Neural cell (in vitro differentiated cells): ENCODE results near the gene TLX1.

Experiments used
- EP300 ChIP-seq: fragments of 450-650 bp; conservative IDR thresholded peaks from 2 replicates; pipeline ENCODE4 v1.6.1; 2014; ENCODE audit warnings: antibody characterized with exemption, mild to moderate bottlenecking, moderate library complexity; ENCODE audit not compliant: poor library complexity, severe bottlenecking
- EZH2 ChIP-seq: fragments of 200-600, 300-800 bp; shearing (Covaris generic), sonication (generic); IDR thresholded peaks from 2 replicates; pipeline ENCODE4 v1.6.1; 2014; ENCODE audit warnings: antibody characterized with exemption, low read length, borderline replicate concordance, mild to moderate bottlenecking; ENCODE audit not compliant: insufficient read depth, poor library complexity, severe bottlenecking
- POLR2AphosphoS5 ChIP-seq: IDR thresholded peaks from 2 replicates; pipeline ENCODE4 v1.6.1; 2012
- RAD21 ChIP-seq: fragments of 450-650 bp; conservative IDR thresholded peaks from 2 replicates; pipeline ENCODE4 v1.6.1; 2014; ENCODE audit warnings: antibody characterized with exemption, mild to moderate bottlenecking, moderate library complexity
- TAF1 ChIP-seq: IDR thresholded peaks from 2 replicates; pipeline ENCODE4 v1.6.1; 2012; ENCODE audit warnings: low read depth
- TF ChIP-seq, protein P1 (sequence below): fragments of 450-650 bp; IDR thresholded peaks from 2 replicates; pipeline ENCODE4 v1.5.1; 2014; ENCODE audit warnings: antibody characterized with exemption, mild to moderate bottlenecking, moderate library complexity; ENCODE audit not compliant: poor library complexity, severe bottlenecking

DNA sequence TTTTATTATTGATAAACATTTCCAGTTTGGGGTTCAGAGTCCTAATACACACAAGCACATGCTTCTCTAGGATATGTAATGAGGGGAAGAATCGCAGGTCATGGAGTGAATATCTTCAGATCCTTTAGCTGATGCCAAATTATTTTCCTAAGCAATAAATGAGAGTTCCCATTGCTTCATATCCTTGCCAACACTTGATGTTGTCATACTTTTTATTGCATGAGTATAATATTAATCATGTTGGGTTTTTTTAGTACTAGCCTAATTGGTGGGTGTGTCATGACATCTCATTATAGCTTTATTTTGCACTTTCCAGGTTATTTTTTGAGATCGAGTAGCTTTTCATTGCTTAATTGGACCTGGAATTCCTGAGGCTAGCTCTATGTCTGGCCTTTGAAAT, 35.3 kb downstream of the TLX1 start:
- TF ChIP-seq EZH2 (no peak), EP300 (no peak), POLR2AphosphoS5 (no peak), TAF1 (no peak), RAD21 (no peak)
- TF ChIP-seq, protein P1, sequence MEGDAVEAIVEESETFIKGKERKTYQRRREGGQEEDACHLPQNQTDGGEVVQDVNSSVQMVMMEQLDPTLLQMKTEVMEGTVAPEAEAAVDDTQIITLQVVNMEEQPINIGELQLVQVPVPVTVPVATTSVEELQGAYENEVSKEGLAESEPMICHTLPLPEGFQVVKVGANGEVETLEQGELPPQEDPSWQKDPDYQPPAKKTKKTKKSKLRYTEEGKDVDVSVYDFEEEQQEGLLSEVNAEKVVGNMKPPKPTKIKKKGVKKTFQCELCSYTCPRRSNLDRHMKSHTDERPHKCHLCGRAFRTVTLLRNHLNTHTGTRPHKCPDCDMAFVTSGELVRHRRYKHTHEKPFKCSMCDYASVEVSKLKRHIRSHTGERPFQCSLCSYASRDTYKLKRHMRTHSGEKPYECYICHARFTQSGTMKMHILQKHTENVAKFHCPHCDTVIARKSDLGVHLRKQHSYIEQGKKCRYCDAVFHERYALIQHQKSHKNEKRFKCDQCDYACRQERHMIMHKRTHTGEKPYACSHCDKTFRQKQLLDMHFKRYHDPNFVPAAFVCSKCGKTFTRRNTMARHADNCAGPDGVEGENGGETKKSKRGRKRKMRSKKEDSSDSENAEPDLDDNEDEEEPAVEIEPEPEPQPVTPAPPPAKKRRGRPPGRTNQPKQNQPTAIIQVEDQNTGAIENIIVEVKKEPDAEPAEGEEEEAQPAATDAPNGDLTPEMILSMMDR = no peak
